K562 (cell line): ENCODE measurements around the gene COG7. TPM values are rescaled to one million over a fixed set of nuclear protein-coding genes. Genes with fewer than 3 reads are reported as not detected.

ENCODE experiments used
- ATAC-seq: fragments of 200-7000 bp; cut with Tn5 transposase; 3 replicates; pipeline ENCODE4 v1.9.1; 2020; ENCODE audit warnings: moderate library complexity
- BruUV-seq: library from RNA; stranded (reverse); fragments of 400-500 nt; replicated peaks from 2 replicates; lab custom pipeline; 2021; lab: Mats Ljungman, UMichigan
- CTCF ChIA-PET: fragments of 300-600 bp; formaldehyde crosslinking; extraction: SDS; loops from one replicate; lab custom pipeline; 2021; ENCODE audit warnings: low intra/inter-chr PET ratio; lab: Yijun Ruan, JAX
- POLR2A ChIA-PET: fragments of 300-600, 350-650 bp; sonication (Branson Sonifier 250); formaldehyde crosslinking; extraction: SDS; loops from one replicate; lab custom pipeline; 2021; ENCODE audit warnings: antibody characterized with exemption, inconsistent platforms; lab: Yijun Ruan, JAX
- DNase-seq, 4 experiments: peaks; one replicate each; pipeline versions ENCODE4 v3.0.0 to v3.0.0-alpha.2; 2011 to 2018; ENCODE audit warnings: low spot score in 3 of 4, mixed read lengths in 3 of 4; ENCODE audit errors: extremely low read depth in 1 of 4
- FAIRE-seq: peaks from 2 replicates; lab custom pipeline; 2011; peaks lifted over from hg19 to GRCh38; lab: Jason Lieb, UNC
- H2AFZ ChIP-seq: 2 replicates; pipeline ENCODE4 v1.6.0; 2011; ENCODE audit warnings: low read depth, low read length, control low read depth, inconsistent platforms
- H3K27ac ChIP-seq: fragments of 200-600 bp; 3 replicates; pipeline ENCODE4 v1.8.0; 2011; ENCODE audit warnings: low read depth, mild to moderate bottlenecking, control low read depth, inconsistent platforms, low read length, moderate library complexity, mixed read lengths; ENCODE audit errors: extremely low read depth
- H3K27me3 ChIP-seq, 2 experiments: fragments of 300-600 bp in 1 of 2; 2 replicates in 1 of 2; 3 replicates in 1 of 2; pipeline versions ENCODE4 v1.6.0 to v1.8.0; 2011; ENCODE audit warnings: inconsistent platforms in 2 of 2, low read length in 2 of 2, mild to moderate bottlenecking in 1 of 2, mixed read lengths in 1 of 2, moderate library complexity in 1 of 2; ENCODE audit not compliant: control insufficient read depth in 2 of 2, insufficient read depth in 2 of 2
- H3K36me3 ChIP-seq: fragments of 300-600 bp; 3 replicates; pipeline ENCODE4 v1.8.0; 2011; ENCODE audit warnings: mild to moderate bottlenecking, low read length, inconsistent platforms; ENCODE audit not compliant: control insufficient read depth, insufficient read depth
- H3K4me1 ChIP-seq, 2 experiments: fragments of 200-600 bp in 1 of 2; replicated peaks in 1 of 2; 2 replicates in 1 of 2; 3 replicates in 1 of 2; pipeline versions ENCODE4 v1.5.1 to v1.8.0; 2011; ENCODE audit warnings: inconsistent platforms in 2 of 2, low read length in 2 of 2, mild to moderate bottlenecking in 1 of 2, mixed read lengths in 1 of 2, moderate library complexity in 1 of 2; ENCODE audit not compliant: control insufficient read depth in 2 of 2, insufficient read depth in 2 of 2
- H3K4me2 ChIP-seq: 2 replicates; pipeline ENCODE4 v1.6.1; 2011; ENCODE audit warnings: low read length, control low read depth, inconsistent platforms, mixed read lengths; ENCODE audit not compliant: insufficient read depth
- H3K4me3 ChIP-seq: fragments of 200-600 bp; sonication (generic), shearing (Covaris generic); 2 replicates; pipeline ENCODE4 v1.5.1; 2016; ENCODE audit warnings: control low read depth, inconsistent platforms
- H3K79me2 ChIP-seq: fragments of 200-600 bp; 3 replicates; pipeline ENCODE4 v1.8.0; 2011; ENCODE audit warnings: low read length, inconsistent platforms; ENCODE audit not compliant: control insufficient read depth, insufficient read depth
- H3K9ac ChIP-seq, 2 experiments: 2 replicates each; pipeline versions ENCODE4 v1.6.0 to v1.6.1; 2011; ENCODE audit warnings: low read depth in 2 of 2, low read length in 2 of 2, control low read depth in 1 of 2, inconsistent platforms in 1 of 2, mild to moderate bottlenecking in 1 of 2, mixed read lengths in 1 of 2; ENCODE audit not compliant: insufficient read depth in 1 of 2
- H3K9me1 ChIP-seq: one replicate; pipeline ENCODE4 v1.6.0; 2011; ENCODE audit warnings: inconsistent platforms, mild to moderate bottlenecking, low read length, moderate library complexity; ENCODE audit not compliant: control insufficient read depth, insufficient read depth
- H3K9me3 ChIP-seq: replicated peaks from 2 replicates; pipeline ENCODE4 v1.5.1; 2011; ENCODE audit warnings: low read depth, low read length, inconsistent platforms; ENCODE audit not compliant: control insufficient read depth, insufficient read depth
- H4K20me1 ChIP-seq: replicated peaks from 2 replicates; pipeline ENCODE4 v1.6.1; 2011; ENCODE audit warnings: low read length, inconsistent platforms, mixed read lengths; ENCODE audit not compliant: control insufficient read depth, insufficient read depth
- C11orf30 ChIP-seq: fragments of 450-650 bp; IDR thresholded peaks from 2 replicates; pipeline ENCODE4 v1.6.1; 2016; ENCODE audit warnings: low read depth, mild to moderate bottlenecking
- E2F6 ChIP-seq, 2 experiments: IDR thresholded peaks; 2 replicates each; pipeline ENCODE4 v1.6.1; 2011; ENCODE audit warnings: borderline replicate concordance in 1 of 2, control low read depth in 1 of 2, low read depth in 1 of 2, low read length in 1 of 2, mild to moderate bottlenecking in 1 of 2, mixed read lengths in 1 of 2, moderate library complexity in 1 of 2; ENCODE audit not compliant: insufficient read depth in 1 of 2, insufficient read length in 1 of 2, poor library complexity in 1 of 2, severe bottlenecking in 1 of 2; ENCODE audit errors: extremely low read depth in 1 of 2
- EGR1 ChIP-seq: fragments of 450-650 bp; conservative IDR thresholded peaks from 2 replicates; pipeline ENCODE4 v1.6.1; 2017; ENCODE audit warnings: mild to moderate bottlenecking
- FOSL1 ChIP-seq: fragments of 200-800 bp; sonication (Bioruptor generic); conservative IDR thresholded peaks from 2 replicates; pipeline ENCODE4 v1.6.1; 2016; ENCODE audit warnings: missing genetic modification characterization, missing compliant biosample characterization
- GTF3C2 ChIP-seq: IDR thresholded peaks from 3 replicates; pipeline ENCODE4 v1.6.1; 2011; ENCODE audit warnings: borderline replicate concordance, mild to moderate bottlenecking, moderate library complexity; ENCODE audit not compliant: insufficient read length; ENCODE audit errors: extremely low read depth
- KDM2B ChIP-seq: fragments of 250-450 bp; sonication (Bioruptor Pico); IDR thresholded peaks from 2 replicates; pipeline ENCODE4 v1.8.0; 2021; ENCODE audit warnings: mild to moderate bottlenecking, moderate library complexity
- LCOR ChIP-seq: sonication (generic); formaldehyde crosslinking; IDR thresholded peaks from 2 replicates; pipeline ENCODE4 v1.8.0; 2022; ENCODE audit warnings: mild to moderate bottlenecking, missing genetic modification reagents
- POLR3G ChIP-seq: IDR thresholded peaks from 2 replicates; pipeline ENCODE4 v1.6.1; 2011; ENCODE audit not compliant: insufficient read length, insufficient replicate concordance; ENCODE audit errors: extremely low read depth
- THAP7 ChIP-seq: fragments of 250-450 bp; sonication (Bioruptor Pico); IDR thresholded peaks from 2 replicates; pipeline ENCODE4 v1.5.0; 2021
- ZFX ChIP-seq: sonication (generic); formaldehyde crosslinking; IDR thresholded peaks from 2 replicates; pipeline ENCODE4 v1.8.0; 2022; ENCODE audit warnings: mild to moderate bottlenecking, missing genetic modification reagents, moderate library complexity
- ZKSCAN3 ChIP-seq: fragments of 250-450 bp; sonication (Bioruptor Pico); IDR thresholded peaks from 2 replicates; pipeline ENCODE4 v1.4.0; 2020
- ZNF384 ChIP-seq: IDR thresholded peaks from 2 replicates; pipeline ENCODE4 v1.6.1; 2012; ENCODE audit warnings: low read depth, low read length, improper control_type of control experiment
- WGBS: fragments of 100-300 bp; shearing (Covaris generic); methylation state at CpG from one replicate; pipeline ENCODE4 v1.1.6; 2016; ENCODE audit warnings: low coverage, mixed read lengths; ENCODE audit not compliant: insufficient coverage; ENCODE audit errors: missing lambda C conversion rate; 5-methylcytosine and 5-hydroxymethylcytosine counted together
- in situ Hi-C: fragments of 300-500 bp; cut with MboI; formaldehyde crosslinking; loops from 4 replicates; pipeline ENCODE4 v1.15.0; 2018; ENCODE audit warnings: inconsistent platforms, mixed read lengths
- intact Hi-C: fragments of 100-400 bp; cut with micrococcal nuclease; formaldehyde crosslinking; loops from 2 replicates; pipeline ENCODE4 v1.14.2; 2022
- polyA plus RNA-seq, 8 experiments: library from polyadenylated mRNA; depleted of rRNA in 4 of 8; stranded (reverse) in 5 of 8; unstranded in 3 of 8; fragments of >200 nt; fragmentation: Nextera tagmentation in 2 of 8; fragmentation: Illumina TruSeq in 1 of 8; extraction: Ambion mirVana in 2 of 8; extraction: Trizol in 1 of 8; gene quantifications; 2 replicates each; pipeline versions ENCODE4 v1.2.1 to v1.2.3, GENCODE V29; 2011 to 2014; ENCODE audit warnings: inconsistent platforms in 1 of 8, missing spikeins in 1 of 8
- total RNA-seq, 7 experiments: library from RNA; depleted of rRNA in 6 of 7; stranded (reverse); fragments of >200 nt in 6 of 7; fragmentation: Illumina TruSeq in 2 of 7; extraction: Trizol in 2 of 7; gene quantifications; 2 replicates each; pipeline versions ENCODE4 v1.2.1 to v1.2.3, GENCODE V29; 2011 to 2021; ENCODE audit warnings: low replicate concordance in 1 of 7

Gene COG7
- total and polyA plus RNA-seq, 9 of the 15 experiments (the other 6 are each of a cell fraction or from before 2014, with no cell fraction given), result 3.8 to 17.6 (median 13.4) TPM

- H3K4me2 ChIP-seq, result no peak overlapping the region
- no peaks in the 10 kb centered on the region for H3K9me1 ChIP-seq
- ChIA-PET POLR2A (interaction anchor here (1.2 to 1.8 kb wide), 3 partner anchors 7 to 13 kb away, joined by 3 to 8 read pairs (median 4); partner anchors contain the start of gene COG7), CTCF (no interaction called here)
- H3K4me3 ChIP-seq, result no peak overlapping the region
- no peak for DNase-seq
- peaks cover 0 to 5% of the 10 kb centered on the region in 2 experiments; a peak in 3 of 5 replicates for H3K4me1 ChIP-seq
- 100% methylated on average over 2 of the region's 2 CpGs for WGBS
- intact Hi-C loops (no loop called here), in situ Hi-C loops (no loop called here)
- TF ChIP-seq C11orf30 (no peak), ZKSCAN3 (CRISPR knock-in tag) (no peak), GTF3C2 (no peak), FOSL1 (tag) (no peak), KDM2B (no peak), E2F6 (IDR thresholded peaks at IDR 0.05; ENCODE audit: borderline replicate concordance in 1 of 2, extremely low read depth in 1 of 2, insufficient read depth in 1 of 2, insufficient read length in 1 of 2, low read depth in 1 of 2, low read length in 1 of 2, poor library complexity in 1 of 2, severe bottlenecking in 1 of 2) (no peak), ZNF384 (no peak), POLR3G (no peak), THAP7 (CRISPR knock-in tag) (no peak), LCOR (CRISPR knock-in tag) (no peak), EGR1 (no peak), ZFX (CRISPR knock-in tag) (no peak)
- H3K36me3 ChIP-seq, result peaks cover 54% of the 10 kb centered on the region; the same call in 2 of the 3 replicates
- H3K27me3 ChIP-seq, result no peaks in the 10 kb centered on the region
- H3K9ac ChIP-seq, result no peak overlapping the region
- H3K9me3 ChIP-seq, result no peaks in the 10 kb centered on the region
- H4K20me1 ChIP-seq, result 0 out of 2 replicates have a peak, but pooled peaks cover 10% of the 10 kb centered on the region
- H2AFZ ChIP-seq, result no peak overlapping the region
- peak; percentile 59 for ATAC-seq
- FAIRE-seq, result no peak
- BruUV-seq, result no TSS peak
- no peak overlapping the region for H3K27ac ChIP-seq
- H3K79me2 ChIP-seq, result no peaks in the 10 kb centered on the region
Measured at GRCh38 chr16:23465179-23465578, 12.2 kb upstream of the COG7 start.
